Peyer's patch (tissue), 4 donors: ENCODE data around the gene WDR5.

Experiments
- POLR2A ChIP-seq, 2 donors: fragments of 450-650 bp; IDR thresholded peaks; one replicate each; pipeline ENCODE4 v1.5.1; 2017; ENCODE audit warnings: antibody characterized with exemption in 2 of 2, mild to moderate bottlenecking in 2 of 2, moderate library complexity in 2 of 2
- TF ChIP-seq, protein P1 (sequence below), 6 experiments: fragments of 450-650 bp in 4 of 6; fragments of 200-600 bp in 2 of 6; sonication (generic) in 1 of 6; IDR thresholded peaks; one replicate each; pipeline ENCODE4 v1.5.1; 2017 to 2019; ENCODE audit warnings: antibody characterized with exemption in 6 of 6, mild to moderate bottlenecking in 3 of 6, moderate library complexity in 1 of 6

- TF ChIP-seq POLR2A (IDR thresholded peaks at IDR 0.05) = no peak
- TF ChIP-seq, protein P1, sequence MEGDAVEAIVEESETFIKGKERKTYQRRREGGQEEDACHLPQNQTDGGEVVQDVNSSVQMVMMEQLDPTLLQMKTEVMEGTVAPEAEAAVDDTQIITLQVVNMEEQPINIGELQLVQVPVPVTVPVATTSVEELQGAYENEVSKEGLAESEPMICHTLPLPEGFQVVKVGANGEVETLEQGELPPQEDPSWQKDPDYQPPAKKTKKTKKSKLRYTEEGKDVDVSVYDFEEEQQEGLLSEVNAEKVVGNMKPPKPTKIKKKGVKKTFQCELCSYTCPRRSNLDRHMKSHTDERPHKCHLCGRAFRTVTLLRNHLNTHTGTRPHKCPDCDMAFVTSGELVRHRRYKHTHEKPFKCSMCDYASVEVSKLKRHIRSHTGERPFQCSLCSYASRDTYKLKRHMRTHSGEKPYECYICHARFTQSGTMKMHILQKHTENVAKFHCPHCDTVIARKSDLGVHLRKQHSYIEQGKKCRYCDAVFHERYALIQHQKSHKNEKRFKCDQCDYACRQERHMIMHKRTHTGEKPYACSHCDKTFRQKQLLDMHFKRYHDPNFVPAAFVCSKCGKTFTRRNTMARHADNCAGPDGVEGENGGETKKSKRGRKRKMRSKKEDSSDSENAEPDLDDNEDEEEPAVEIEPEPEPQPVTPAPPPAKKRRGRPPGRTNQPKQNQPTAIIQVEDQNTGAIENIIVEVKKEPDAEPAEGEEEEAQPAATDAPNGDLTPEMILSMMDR (IDR thresholded peaks at IDR 0.05) = no peak
Observed at GRCh38 chr9:134126373-134126772, 9.5 kb upstream of the WDR5 start.
